HG03135 (cell line): ENCODE results near the gene NPB.

ENCODE experiments used
- ATAC-seq: cut with Tn5 transposase; IDR thresholded peaks from one replicate; pipeline ENCODE4 v1.9.1; 2021; ENCODE audit warnings: mild to moderate bottlenecking, moderate library complexity; ENCODE audit not compliant: unreplicated experiment

NPB gene

DNA sequence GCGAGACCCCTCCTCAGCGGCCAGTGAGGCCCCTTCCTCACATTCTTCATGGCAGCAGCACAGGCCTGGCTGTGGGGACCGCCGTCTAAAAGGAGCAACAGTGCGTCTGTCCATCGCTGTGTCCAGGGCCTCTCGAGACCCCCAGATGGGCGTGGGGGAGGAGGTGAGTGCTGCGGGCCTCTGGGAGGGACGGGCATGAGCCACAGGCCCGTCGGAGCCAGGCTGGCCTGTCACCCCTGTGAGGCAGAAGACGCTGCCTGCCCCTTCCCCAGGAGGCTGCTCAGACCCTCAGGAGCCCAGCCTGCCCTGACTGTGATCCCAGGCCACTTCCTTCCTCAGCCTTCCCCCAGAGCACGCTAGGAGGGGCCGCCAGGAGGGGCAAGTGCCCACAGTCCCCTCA, 37.2 kb downstream of the NPB start:
- no peak for ATAC-seq

GRCh38 chr17:81939881-81940385, 37.9 kb downstream of the NPB start:
- ATAC-seq: no peak

DNA sequence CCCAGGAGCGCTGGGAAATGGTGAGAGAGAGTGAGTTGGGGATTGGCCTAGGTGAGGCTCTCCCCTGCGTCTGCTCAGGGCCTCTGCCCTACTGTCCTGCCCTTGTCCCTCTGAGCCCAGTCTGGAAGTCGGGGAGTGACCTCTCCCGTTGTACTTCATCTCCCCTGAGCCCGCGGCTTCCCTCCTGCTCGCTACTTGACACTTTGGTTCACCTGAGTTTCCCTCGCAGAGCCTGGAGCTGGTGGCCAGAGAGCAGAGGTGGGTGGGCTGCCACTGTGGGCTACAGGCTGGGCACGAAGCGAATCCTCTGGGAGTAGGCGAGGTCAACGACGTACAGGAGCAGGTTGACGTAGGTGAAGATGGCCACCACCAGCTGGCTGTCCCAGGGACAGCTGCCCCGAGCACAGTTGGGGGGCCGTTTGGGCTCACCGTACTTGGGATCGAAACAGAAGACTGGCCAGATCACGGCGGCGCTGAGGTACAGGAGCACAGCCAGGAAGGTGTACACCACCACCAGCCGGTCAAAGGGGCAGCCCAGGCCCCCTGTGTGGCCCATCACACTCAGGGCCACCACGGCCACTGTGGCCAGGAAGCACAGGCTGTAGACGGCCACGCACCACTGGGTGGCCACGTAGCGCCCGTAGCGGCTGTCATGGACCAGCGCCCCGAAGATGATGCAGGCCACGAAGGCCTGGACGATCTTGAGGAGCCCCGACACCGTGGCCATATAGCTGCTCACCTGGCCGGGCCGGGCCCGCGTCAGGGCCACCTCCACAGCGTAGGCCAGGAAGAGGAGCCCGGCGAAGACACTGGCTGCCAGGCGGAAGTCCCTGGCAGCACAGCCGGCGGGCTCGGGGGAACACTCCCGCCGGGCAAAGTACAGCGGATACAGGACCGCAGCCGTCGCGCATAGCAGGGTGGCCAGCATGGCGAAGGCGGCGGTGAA, 38.8 kb downstream of the NPB start:
- ATAC-seq: no peak

DNA sequence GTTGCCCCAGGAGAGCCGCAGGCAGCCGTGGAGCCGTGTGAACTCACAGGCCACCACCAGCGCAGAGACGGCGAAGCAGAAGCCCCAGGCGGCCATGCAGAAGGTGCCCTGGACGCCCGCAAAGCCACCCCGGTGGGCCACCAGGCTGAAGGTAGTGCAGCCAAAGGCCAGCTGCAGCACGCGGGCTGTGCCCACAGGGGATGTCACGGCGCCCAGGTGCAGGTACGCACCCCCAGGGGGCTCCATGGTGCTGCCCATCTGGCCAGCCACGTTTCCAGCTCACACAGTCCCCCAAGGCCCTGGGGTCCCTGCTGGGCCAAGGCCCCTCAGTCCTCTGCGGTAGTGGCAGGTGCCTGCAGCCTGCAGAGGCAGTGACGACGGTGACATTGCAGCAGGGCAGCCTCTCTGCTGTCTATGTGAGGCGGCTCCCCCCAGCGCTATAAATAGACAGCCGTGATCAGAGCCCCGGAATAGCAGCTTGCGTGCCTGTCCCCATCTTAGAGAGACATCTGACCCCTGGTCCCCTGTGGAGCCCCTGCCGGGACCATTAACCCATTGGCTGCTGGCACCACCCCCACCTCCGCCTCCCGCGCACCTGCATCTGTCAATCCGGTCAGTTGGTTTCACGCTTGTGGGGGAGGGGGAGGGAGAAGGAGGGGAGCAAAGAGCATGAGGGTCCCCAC, 39.6 kb downstream of the NPB start:
- ATAC-seq: no peak

DNA sequence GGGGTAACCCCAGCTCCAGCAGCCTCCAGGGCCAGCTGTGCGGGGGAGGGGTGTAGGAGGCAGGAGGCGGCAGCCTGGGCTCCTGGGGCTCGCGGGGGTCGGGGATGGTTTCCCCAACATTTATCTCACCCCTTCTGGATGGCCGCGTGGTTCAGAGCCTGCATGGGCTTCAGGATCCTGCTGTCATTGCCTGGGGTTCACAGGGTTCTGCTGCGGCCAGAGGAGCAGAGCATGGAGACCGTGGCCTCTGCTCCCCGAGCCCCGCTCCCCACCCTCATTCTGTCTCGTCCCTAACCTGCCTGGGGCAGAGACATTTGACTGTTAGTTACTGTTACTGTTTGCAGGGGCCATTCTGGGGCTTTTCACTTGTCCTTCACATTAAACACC, 40.1 kb downstream of the NPB start:
- ATAC-seq: no peak

DNA sequence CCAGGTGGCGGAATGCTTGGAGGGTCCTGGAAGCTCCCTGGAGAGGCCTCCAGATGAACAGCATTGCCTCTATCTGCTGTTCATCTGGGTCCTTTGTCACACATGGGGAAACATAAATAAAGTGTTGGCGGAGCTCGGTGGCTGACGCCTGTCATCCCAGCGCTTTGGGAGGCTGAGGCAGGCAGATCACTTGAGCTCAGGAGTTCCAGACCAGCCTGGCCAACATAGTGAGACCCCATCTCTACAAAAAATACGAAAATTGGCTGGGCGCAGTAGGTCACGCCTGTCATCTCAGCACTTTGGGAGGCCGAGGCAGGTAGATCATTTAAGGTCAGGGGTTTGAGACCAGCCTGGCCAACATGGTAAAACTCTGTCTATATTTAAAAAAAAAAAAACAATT, 42.8 kb downstream of the NPB start:
- no peak for ATAC-seq

GRCh38 chr17:81947189-81947588, 45.2 kb downstream of the NPB start, which contains the start of gene MYADML2:
Gene MYADML2, minus strand, starts transcription at chr17:81947233. Its CDS starts 5,492 bp downstream, at chr17:81941741.
- ATAC-seq: no peak

GRCh38 chr17:81948635-81949378, 46.8 kb downstream of the NPB start:
- ATAC-seq: no peak

- no peak for ATAC-seq
Measured at GRCh38 chr17:81950501-81950900, 48.5 kb downstream of the NPB start.

DNA sequence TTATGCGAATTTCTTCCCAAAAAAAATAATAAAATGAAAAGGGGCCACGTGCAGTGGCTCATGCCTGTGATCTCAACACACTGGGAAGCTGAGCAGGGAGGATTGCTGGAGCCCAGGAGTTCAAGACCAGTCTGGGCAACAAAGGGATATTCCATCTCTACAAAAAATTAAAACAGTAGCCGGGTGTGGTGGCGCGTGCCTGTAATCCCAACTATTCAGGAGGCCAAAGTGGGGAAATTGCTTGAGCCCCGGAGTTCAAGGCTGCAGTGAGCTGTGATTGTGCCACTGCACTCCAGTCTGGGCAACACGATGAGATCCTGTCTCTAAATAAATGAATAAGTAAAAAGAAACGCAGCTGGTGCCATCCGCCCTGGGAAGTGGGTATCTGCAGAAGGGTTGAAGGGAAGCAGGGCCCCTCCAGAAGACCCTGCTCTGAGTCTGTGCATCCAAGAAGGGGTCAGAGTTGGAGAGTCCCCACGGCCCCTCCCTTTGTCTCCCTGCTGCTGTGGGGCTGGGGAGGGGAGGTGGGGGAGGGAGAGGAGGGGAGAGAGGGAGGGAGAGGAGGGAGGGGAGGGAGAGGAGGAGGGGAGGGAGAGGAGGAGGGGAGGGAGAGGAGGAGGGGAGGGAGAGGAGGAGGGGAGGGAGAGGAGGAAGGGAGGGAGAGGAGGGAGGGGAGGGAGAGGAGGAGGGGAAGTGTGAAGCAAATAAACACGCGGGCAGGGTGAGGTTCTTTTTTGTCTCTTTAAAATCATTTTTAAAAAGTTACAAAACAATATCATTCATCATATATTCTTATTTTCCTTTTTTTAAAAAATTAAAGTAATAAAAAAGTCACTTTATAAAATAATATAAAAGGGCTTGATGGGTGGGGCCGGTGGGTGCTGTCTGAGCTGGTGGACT, 50.0 kb downstream of the NPB start:
- no peak for ATAC-seq
